NCI-H2171 (cell line): ENCODE results near the gene NRG2.
A peak's percentile ranks its signal among the peaks of the same experiment; 100 is the strongest.

Experiments
- DNase-seq: peaks from one replicate; lab custom pipeline; 2025; lab: John Stamatoyannopoulos, UW

The NRG2 gene

DNA sequence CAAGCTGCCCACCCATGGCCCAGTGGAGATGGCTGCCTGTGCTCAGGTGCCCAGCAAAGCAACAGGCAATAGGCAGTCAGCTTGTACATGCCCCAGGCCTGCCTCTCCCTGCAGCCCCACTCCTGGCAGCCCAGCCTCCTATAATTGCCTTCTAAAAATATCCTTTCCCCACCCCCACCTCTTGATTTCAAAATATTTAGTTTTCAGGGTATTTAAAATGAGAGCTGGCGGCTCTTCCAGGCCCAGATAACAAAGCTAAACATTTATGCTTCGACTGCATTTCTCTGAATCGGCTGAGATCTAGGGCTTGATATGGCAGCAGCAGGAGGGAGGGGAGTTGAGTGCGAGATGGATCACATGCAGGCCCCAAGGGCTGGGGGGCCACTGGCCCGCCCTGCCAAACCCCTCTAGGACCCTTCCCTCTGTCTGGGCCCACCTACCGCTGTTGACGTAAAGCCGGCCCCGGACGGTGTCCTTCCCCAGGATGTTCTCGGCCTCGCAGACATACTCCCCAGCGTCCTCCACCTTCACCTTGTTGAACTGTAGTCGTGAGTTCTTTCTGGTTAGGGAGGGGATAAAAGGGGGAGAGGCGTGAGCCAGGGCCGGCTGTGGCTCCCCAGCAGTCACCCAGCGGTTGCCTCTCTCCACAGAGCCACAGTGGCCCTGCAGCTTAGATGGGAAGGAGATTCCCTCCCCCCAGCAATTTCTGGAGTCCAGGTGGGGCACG lies 162.5 kb downstream of the NRG2 start:
- no peak for DNase-seq

- DNase-seq: no peak
Measured at GRCh38 chr5:139878093-139878492, 165.0 kb downstream of the NRG2 start.

GRCh38 chr5:139877129-139877597 lies 165.9 kb downstream of the NRG2 start:
- no peak for DNase-seq

GRCh38 chr5:139875957-139876356 lies 167.1 kb downstream of the NRG2 start:
- no peak for DNase-seq

- no peak for DNase-seq
Measured at GRCh38 chr5:139872851-139873794, 170.0 kb downstream of the NRG2 start.

DNA sequence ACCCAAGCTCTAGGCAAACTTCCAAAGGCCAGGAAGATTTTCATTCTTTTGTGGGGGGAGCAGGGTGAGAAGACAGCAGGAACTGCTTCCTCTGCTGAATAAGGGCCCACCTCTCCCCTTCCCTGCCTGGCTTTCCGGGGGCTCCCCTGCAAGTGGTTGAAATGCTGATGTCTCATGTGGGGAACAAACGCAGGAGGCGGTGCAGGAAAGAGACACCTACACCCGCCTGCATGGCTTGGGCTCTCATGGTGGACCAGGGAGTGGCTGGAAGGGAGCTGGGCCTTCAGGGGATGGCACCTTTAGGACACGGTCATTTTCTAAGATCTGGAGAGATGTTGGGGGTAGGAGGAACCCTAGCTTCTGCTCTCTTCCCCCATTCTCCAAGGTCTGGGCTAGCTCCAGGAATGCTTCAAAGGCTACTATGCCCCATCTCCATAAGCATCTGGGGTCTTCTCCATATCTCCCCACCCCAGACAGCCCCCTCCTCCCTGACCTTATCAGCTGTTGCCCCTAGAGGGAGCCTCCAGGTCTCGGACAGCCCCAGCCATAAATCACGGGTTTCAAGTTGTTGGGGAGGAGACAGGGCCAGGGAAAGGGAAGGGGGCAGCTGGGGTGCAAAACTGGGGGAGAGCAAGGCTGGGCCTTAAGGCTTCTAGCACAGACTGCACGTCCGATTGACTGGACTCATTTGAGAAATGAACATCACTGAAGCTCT lies 170.9 kb downstream of the NRG2 start:
- DNase-seq: no peak

GRCh38 chr5:139871614-139872013 lies 171.5 kb downstream of the NRG2 start:
- DNase-seq: no peak

DNA sequence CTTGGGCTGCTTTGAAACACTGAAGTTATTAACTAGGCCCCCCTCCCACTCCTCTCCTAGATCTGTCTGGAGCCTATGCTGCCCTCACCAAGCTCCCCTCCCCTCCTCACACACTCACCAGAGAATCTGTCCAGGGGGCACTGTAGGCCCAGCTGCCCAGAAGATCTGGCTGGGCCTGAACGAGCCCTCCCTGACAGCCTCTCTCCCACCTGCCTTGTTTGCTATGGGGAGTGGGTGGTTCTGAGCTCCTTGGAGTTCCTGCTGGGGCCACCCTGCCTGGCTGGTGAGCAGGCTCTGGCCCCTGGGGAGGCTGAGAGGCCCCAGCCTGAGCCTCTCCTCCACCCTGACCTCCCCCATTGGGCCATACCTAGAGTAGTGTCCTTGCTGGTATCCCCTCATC lies 172.4 kb downstream of the NRG2 start:
- no peak for DNase-seq

DNA sequence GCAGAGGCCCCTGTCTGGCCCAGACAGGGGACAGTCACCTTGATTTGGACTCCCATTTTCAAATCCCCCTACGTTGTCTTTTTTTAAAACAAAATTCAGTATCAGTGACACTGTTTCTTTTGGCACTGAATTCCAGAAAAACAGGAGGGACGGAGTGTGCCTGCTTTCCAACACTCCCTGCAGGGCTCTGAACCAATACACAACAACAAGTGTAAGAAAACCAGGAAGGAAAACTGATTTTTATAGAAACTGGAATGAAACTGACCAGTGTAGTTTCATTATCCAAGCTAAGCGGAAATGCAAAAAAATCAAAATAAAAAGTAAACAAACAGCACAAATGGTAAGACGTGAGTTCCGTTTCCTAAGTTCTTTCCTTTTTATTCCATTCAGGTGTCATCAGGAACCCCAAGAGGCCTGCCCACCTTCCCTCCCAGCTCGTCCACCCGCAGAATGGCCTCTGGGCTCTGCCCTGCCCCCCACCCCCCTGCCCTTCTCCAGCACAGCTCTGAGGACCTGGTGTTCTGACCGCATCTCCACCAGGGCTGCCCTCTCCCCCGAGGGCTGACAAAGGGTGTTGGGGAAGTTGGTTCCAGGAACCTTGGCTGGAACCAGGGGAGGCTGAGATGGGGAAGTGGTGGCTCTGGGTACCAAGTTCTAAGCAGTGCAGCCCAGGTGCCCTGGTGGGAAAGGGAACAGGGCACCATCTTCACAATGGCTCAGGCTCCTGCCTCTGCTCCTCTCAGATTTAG lies 173.9 kb downstream of the NRG2 start:
- DNase-seq: no peak

DNA sequence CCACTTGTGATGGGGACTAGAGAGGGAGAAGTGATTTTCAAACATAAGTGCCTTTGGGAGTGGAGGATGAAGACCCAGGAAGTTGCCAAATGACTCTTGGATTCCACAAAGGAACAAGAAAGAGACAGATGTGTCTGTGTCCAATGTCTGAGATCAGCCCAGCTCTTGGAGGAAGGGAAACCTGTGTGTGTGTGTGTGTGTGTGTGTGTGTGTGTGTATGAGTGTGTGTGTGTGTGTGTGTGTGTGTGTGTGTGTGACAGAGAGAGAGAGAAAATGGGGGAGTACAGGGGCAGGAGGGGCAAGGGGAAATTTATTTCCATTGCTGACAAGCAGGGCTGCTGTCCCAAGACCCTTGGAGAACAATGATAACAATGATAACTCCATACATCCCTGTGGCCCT lies 175.5 kb downstream of the NRG2 start:
- DNase-seq: no peak

- no peak for DNase-seq
Measured at GRCh38 chr5:139867109-139867508, 176.0 kb downstream of the NRG2 start.

DNA sequence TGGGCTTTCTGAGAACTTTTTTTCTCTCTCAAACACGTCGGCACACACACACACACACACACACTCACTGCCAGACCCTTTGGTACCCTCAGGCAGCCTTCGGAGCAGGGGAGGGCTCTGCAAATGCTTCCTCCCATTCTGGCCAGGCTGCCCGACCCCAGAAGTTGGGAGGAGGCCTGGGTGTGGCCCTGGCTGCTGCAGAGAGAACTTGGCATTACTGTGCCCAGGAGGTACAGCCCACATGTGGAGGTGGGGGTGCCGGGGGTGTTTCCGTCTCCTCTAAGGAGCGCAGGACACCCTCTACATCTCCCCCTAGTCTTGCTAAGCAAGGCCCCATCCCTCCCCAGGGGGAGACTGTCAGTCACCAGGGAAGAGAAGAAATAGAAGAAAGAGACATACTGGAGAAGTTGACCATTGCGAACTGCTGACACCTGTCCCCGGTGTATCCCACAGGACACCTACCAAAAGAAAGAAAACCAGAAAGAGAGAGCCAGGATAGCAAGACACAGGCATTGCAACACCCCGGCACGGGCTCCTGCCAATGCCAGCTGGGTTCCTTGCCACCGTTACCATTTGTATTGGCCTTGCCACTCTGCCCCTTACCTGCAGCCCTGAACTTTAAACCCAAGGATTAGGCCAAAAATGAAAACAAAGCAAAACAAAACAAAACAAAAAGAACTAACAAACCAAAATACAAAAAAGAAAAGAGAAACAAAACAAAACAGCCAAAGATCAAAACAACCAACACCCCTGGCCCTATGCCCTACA lies 178.2 kb downstream of the NRG2 start:
- no peak for DNase-seq

- peak; percentile 23 for DNase-seq
Measured at GRCh38 chr5:139863855-139864558, 179.1 kb downstream of the NRG2 start.

DNA sequence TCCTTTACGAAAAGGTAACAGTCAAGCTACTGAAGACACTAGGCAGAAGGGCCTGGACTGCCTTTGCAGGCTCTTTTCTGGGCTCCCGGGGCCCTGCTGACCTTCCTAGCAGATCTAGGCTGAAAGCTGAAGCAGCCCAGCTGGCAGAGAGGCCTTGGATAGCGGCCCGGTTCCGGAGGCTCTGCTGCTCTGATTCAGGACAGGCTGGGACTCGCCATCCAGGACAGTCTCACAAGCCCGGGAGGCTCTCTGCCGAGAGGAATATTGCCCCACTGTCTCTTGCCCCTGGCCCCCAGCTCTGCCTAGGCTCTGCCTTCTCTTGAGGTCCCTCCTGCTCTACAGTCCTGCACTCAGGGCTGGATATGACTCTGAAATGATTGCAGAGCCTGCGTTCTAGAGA lies 179.7 kb downstream of the NRG2 start:
- DNase-seq: no peak

- DNase-seq: no peak
Measured at GRCh38 chr5:139862803-139863202, 180.3 kb downstream of the NRG2 start.

DNA sequence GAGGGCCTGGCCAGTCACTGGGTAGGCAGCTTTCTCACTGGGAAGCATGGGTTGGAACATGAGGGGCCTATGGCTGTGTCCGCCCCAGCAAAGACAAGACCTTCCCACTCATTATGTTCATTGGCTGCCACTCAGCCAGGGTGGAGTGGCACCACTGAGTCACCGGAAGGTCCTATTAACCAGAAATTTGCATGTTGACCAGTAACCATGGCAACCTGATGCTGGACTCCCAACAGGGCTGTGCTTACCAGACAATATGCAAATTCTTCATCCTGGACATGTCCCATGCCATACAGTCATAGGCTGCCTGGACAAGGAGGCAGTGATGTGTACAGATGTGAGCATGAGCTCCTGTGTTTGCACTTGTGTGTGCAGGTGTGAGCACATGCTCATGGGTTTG lies 180.8 kb downstream of the NRG2 start:
- no peak for DNase-seq

GRCh38 chr5:139861889-139862207 lies 181.3 kb downstream of the NRG2 start:
- no peak for DNase-seq

- no peak for DNase-seq
Measured at GRCh38 chr5:139861021-139861888, 181.8 kb downstream of the NRG2 start.

GRCh38 chr5:139859013-139859412 lies 184.1 kb downstream of the NRG2 start:
- DNase-seq: no peak

GRCh38 chr5:139856714-139857113 lies 186.4 kb downstream of the NRG2 start:
- DNase-seq: no peak
